Measurements from ENCODE around the gene SH3RF3. TPM values are rescaled to one million over a fixed set of nuclear protein-coding genes. Genes with fewer than 3 reads are reported as not detected.
A peak's percentile ranks its signal among the peaks of the same experiment; 100 is the strongest.

Gene SH3RF3
- under 1 TPM; 0.05 to 0.06 TPM for total RNA-seq

DNA sequence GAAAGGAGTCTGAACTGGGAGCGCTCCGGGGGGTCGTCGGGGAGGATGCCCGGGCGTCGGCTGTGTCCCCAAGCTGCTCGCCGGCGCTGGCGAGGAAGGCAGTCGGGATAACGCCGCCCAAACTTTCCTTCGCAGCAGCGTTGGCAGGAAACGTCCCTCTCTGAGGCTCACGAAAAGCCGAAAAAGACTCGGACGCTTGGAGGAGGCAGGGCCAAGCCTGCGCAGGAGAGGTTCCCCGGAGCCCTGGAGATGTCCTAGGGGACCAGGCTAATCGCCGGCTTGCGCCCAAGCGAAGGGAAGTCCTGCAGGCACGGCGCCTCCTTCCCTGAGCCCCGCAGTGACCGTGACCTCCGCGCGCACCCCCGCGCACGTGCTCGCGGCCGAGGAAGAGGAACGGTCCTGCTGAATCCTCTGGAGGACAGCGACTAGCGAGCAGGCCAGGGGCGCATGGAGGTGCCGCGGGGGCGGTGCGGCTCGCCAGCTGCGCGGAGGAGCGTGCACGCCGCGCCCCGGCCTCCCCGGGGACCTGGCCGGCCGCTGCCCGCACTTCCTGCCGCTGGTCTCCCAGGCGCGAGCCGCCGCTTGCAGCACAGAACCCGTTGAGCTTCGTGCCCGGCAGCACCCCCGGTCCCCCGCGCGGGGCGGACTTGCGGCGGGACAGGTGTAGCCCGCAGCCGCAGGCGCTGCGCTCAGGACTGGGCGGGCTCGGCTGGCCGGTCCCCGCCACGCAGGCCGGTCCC lies at the start of gene SH3RF3:
Gene SH3RF3 (plus strand): TSS at position 590 of the 740 bp plus-strand sequence.
- DNase-seq: no peak
- peak within 1 kb of the TSS; percentile 59 for H3K27ac Mint-ChIP-seq
- H3K4me3 Mint-ChIP-seq: peak within 1 kb of the TSS; percentile 44
- CTCF ChIA-PET: interaction anchor here (0.7 to 3.4 kb wide), 5 partner anchors 10 to 382 kb away, joined by 3 to 22 read pairs (median 4); no protein-coding TSS in a partner anchor
- H3K4me1 Mint-ChIP-seq: peaks cover 12% of the 10 kb centered on the region
- peaks cover 75% of the 10 kb centered on the region for H3K27me3 Mint-ChIP-seq
- no peaks in the 10 kb centered on the region for H3K9me3 Mint-ChIP-seq (ENCODE audit: low read depth)
- peaks cover 3% of the 10 kb centered on the region for H3K36me3 Mint-ChIP-seq
- peak; percentile 4 for ATAC-seq

DNA sequence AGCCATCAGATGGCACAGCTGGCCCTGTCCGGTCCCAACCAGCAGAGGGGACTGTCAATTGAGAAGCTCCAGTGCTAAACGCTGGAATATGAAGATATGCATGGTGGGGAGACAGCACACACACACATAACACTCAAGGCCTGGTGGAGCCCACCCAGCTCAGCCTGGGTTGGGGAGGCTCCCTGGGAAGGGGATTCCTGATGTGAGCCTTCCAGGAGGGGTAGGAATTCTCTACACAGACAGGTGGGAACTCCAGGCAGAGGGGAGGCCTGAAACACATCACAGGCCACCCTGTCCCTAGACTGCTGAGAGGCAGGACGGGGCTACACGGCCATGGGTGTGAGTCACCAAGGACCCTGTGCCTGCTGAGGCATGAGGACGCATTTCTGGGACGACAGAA lies 49.4 kb upstream of the SH3RF3 start:
- H3K36me3 Mint-ChIP-seq: no peaks in the 10 kb centered on the region
- CTCF ChIA-PET: no interaction called here
- no peaks in the 10 kb centered on the region for H3K4me1 Mint-ChIP-seq
- peak; percentile 29 for DNase-seq
- peaks cover 5% of the 10 kb centered on the region for H3K27me3 Mint-ChIP-seq
- no peak overlapping the region for H3K27ac Mint-ChIP-seq
- H3K4me3 Mint-ChIP-seq: no peak overlapping the region
- no peaks in the 10 kb centered on the region for H3K9me3 Mint-ChIP-seq (ENCODE audit: low read depth)
- no peak for ATAC-seq

GRCh38 chr2:109080109-109080508 lies 48.9 kb upstream of the SH3RF3 start:
- CTCF ChIA-PET: no interaction called here
- Mint-ChIP-seq H3K27ac (no peak overlapping the region), H3K27me3 (peaks cover 3% of the 10 kb centered on the region), H3K4me3 (no peak overlapping the region), H3K36me3 (no peaks in the 10 kb centered on the region), H3K9me3 (ENCODE audit: low read depth) (no peaks in the 10 kb centered on the region), H3K4me1 (no peaks in the 10 kb centered on the region)
- ATAC-seq (no peak), DNase-seq (peak; percentile 16)

- DNase-seq: peak; percentile 9
- no peak overlapping the region for H3K27ac Mint-ChIP-seq
- CTCF ChIA-PET: no interaction called here
- no peaks in the 10 kb centered on the region for H3K9me3 Mint-ChIP-seq (ENCODE audit: low read depth)
- ATAC-seq: no peak
- no peaks in the 10 kb centered on the region for H3K4me1 Mint-ChIP-seq
- no peaks in the 10 kb centered on the region for H3K36me3 Mint-ChIP-seq
- H3K4me3 Mint-ChIP-seq: no peak overlapping the region
- peaks cover 3% of the 10 kb centered on the region for H3K27me3 Mint-ChIP-seq
These were observed 48.2 kb upstream of the SH3RF3 start for GRCh38 chr2:109080757-109081156.

DNA sequence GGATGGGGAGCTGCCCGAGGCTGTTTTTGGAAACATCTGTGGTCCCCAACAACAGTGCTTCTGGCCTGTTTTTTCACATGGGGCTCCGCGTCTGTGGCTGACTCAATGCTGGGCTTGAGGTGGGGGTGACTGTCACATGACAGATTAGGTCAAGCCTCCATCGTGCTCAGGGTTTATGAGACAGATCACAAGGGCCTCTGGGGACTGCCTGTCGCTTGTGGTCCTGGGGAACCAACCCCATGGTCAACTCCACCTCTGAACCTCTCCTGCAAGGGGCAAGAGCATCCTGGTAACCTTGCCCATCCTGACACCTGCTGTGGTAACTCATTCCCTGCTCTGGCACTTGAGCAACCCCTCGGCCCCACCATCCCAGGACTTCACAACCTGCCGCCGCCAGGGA lies 47.6 kb upstream of the SH3RF3 start:
- no peaks in the 10 kb centered on the region for H3K9me3 Mint-ChIP-seq (ENCODE audit: low read depth)
- peak; percentile 18 for DNase-seq
- H3K4me3 Mint-ChIP-seq: no peak overlapping the region
- ATAC-seq: no peak
- no peaks in the 10 kb centered on the region for H3K4me1 Mint-ChIP-seq
- H3K27me3 Mint-ChIP-seq: peaks cover 3% of the 10 kb centered on the region
- H3K27ac Mint-ChIP-seq: no peak overlapping the region
- CTCF ChIA-PET: no interaction called here
- H3K36me3 Mint-ChIP-seq: no peaks in the 10 kb centered on the region

- Mint-ChIP-seq H3K27ac (no peak overlapping the region), H3K4me1 (no peaks in the 10 kb centered on the region), H3K27me3 (no peaks in the 10 kb centered on the region), H3K36me3 (no peaks in the 10 kb centered on the region), H3K4me3 (no peak overlapping the region), H3K9me3 (ENCODE audit: low read depth) (no peaks in the 10 kb centered on the region)
- ATAC-seq: no peak
- CTCF ChIA-PET: no interaction called here
- peak; percentile 26 for DNase-seq
These were observed 45.2 kb upstream of the SH3RF3 start for GRCh38 chr2:109083771-109084170.

DNA sequence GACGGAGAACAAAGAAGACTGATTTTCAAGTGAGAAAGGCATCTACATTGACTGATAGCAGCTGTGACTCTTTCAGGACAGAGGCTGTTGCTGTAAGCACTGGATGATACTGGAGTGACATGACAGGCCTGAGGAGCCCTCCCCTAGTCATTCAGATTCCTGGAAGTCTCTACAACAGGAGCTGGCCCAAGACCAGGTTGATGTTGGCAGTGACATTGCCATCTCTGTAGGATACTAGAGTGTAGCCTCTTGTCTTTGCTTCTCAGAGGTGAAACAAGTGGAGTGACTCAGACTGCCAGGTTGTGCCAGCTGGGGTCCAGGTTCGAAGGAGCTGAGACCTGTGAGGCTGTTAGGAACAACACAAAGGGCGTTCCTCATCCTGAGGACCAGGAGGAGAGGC lies 44.7 kb upstream of the SH3RF3 start:
- CTCF ChIA-PET: no interaction called here
- no peaks in the 10 kb centered on the region for H3K27me3 Mint-ChIP-seq
- DNase-seq (peak; percentile 26), ATAC-seq (no peak)
- no peaks in the 10 kb centered on the region for H3K36me3 Mint-ChIP-seq
- no peak overlapping the region for H3K27ac Mint-ChIP-seq
- H3K9me3 Mint-ChIP-seq (ENCODE audit: low read depth): no peaks in the 10 kb centered on the region
- no peak overlapping the region for H3K4me3 Mint-ChIP-seq
- H3K4me1 Mint-ChIP-seq: no peaks in the 10 kb centered on the region

DNA sequence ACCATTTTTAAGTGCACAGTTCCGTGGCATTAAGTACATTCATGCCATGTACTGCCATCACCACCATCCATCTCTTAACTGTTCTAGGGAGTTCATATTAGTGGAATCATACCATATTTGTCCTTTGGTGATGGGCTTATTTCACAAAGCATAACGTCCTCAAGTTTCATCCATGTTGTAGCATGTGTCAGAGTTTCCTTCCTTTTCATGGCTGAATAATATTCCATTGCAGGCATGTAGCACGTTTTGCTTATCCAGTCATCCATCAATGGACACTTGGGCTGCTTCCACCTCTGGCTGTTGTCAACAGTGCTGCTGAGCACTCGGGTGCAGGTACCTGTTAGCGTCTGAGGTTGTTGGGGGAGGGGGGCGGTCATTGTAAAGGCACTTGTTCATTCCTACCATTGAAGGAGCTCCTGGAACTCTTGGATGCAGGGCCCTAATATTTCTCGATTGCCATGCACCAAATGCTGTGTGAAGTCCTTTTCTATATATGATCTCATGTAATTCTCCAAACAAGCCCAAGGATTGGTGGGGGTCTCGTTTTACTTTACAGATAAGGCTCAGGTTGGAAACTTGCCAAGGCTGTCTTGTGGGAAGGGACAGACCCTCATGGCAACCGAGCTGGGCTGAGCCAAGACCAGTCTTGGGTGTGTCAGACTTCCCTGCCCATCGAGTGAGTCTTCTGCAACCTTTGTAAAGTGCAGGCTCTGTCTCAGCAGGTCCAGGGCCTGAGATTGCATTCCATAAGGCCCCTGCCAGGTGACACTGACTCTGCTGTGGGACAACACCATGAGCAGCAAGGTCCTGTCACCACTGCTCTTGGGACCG lies 42.9 kb upstream of the SH3RF3 start:
- H3K4me3 Mint-ChIP-seq: no peak overlapping the region
- CTCF ChIA-PET: no interaction called here

GRCh38 chr2:109086743-109087020 lies 42.3 kb upstream of the SH3RF3 start:
- H3K36me3 Mint-ChIP-seq: no peaks in the 10 kb centered on the region
- H3K4me3 Mint-ChIP-seq: no peak overlapping the region
- no peaks in the 10 kb centered on the region for H3K9me3 Mint-ChIP-seq (ENCODE audit: low read depth)
- no peak for ATAC-seq
- no peak overlapping the region for H3K27ac Mint-ChIP-seq
- peaks cover 2% of the 10 kb centered on the region for H3K4me1 Mint-ChIP-seq
- CTCF ChIA-PET: no interaction called here
- DNase-seq: no peak
- no peaks in the 10 kb centered on the region for H3K27me3 Mint-ChIP-seq

More for the DNA sequence above, 42.9 kb upstream of the SH3RF3 start:
- H3K27ac Mint-ChIP-seq: no peak overlapping the region
- peak; percentile 38 for DNase-seq
- no peak for ATAC-seq
- peaks cover 2% of the 10 kb centered on the region for H3K4me1 Mint-ChIP-seq
- H3K27me3 Mint-ChIP-seq: no peaks in the 10 kb centered on the region
- no peaks in the 10 kb centered on the region for H3K36me3 Mint-ChIP-seq
- no peaks in the 10 kb centered on the region for H3K9me3 Mint-ChIP-seq (ENCODE audit: low read depth)

DNA sequence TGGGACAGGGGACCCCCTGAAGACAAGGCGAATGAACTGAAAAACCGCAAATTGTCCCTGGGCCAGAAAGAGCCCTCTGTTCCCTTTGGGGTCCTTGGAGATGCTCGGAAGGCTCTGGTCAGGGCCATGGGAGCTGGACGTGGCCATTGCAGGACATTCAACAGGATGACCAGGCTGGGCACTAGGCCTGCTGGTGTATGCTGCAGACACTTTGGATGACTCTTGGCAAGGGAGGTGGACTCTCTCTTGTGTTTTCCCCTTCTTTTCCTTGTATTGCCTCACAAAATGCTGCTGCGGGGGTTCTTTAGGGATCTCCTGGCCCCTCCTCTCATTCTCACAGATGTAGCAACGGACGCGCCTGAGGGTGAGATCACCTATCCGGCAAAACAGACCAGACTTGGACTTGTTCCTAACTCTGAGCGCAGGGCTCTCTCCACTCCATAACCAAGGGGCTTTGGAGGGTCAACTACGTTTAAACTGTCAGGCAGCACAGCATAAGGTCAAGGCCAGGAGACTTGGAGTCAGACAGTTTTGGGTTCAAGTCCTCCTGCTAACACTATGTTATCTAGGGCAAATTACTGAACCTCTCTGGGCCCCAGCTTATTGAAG lies 41.8 kb upstream of the SH3RF3 start:
- H3K36me3 Mint-ChIP-seq: no peaks in the 10 kb centered on the region

GRCh38 chr2:109089602-109090300 lies 39.3 kb upstream of the SH3RF3 start:
- CTCF ChIA-PET: no interaction called here
- no peak overlapping the region for H3K27ac Mint-ChIP-seq
- H3K9me3 Mint-ChIP-seq (ENCODE audit: low read depth): no peaks in the 10 kb centered on the region
- ATAC-seq (no peak), DNase-seq (no peak)
- no peaks in the 10 kb centered on the region for H3K36me3 Mint-ChIP-seq
- H3K4me1 Mint-ChIP-seq: peaks cover 2% of the 10 kb centered on the region
- H3K27me3 Mint-ChIP-seq: no peaks in the 10 kb centered on the region
- H3K4me3 Mint-ChIP-seq: no peak overlapping the region

More for the DNA sequence above, 41.8 kb upstream of the SH3RF3 start:
- DNase-seq (peak; percentile 11), ATAC-seq (no peak)
- H3K9me3 Mint-ChIP-seq (ENCODE audit: low read depth): no peaks in the 10 kb centered on the region
- H3K27me3 Mint-ChIP-seq: no peaks in the 10 kb centered on the region
- CTCF ChIA-PET: no interaction called here
- H3K27ac Mint-ChIP-seq: no peak overlapping the region
- H3K4me1 Mint-ChIP-seq: peaks cover 2% of the 10 kb centered on the region
- H3K4me3 Mint-ChIP-seq: no peak overlapping the region

GRCh38 chr2:109091526-109091925 lies 37.5 kb upstream of the SH3RF3 start:
- H3K4me1 Mint-ChIP-seq: peaks cover 2% of the 10 kb centered on the region
- H3K4me3 Mint-ChIP-seq: no peak overlapping the region
- H3K27ac Mint-ChIP-seq: no peak overlapping the region
- ATAC-seq (no peak), DNase-seq (no peak)
- H3K27me3 Mint-ChIP-seq: no peaks in the 10 kb centered on the region
- no peaks in the 10 kb centered on the region for H3K36me3 Mint-ChIP-seq
- H3K9me3 Mint-ChIP-seq (ENCODE audit: low read depth): no peaks in the 10 kb centered on the region
- CTCF ChIA-PET: no interaction called here

GRCh38 chr2:109094144-109094543 lies 34.9 kb upstream of the SH3RF3 start:
- Mint-ChIP-seq H3K36me3 (no peaks in the 10 kb centered on the region), H3K27me3 (no peaks in the 10 kb centered on the region), H3K27ac (no peak overlapping the region), H3K4me1 (peaks cover 2% of the 10 kb centered on the region), H3K4me3 (no peak overlapping the region), H3K9me3 (ENCODE audit: low read depth) (no peaks in the 10 kb centered on the region)
- DNase-seq: no peak
- ATAC-seq: no peak
- CTCF ChIA-PET: no interaction called here
